MM.1S (cell line): ENCODE data around the gene PNKD.

Source experiments
- CTCF ChIP-seq: fragments of 300-600 bp; sonication (generic); IDR thresholded peaks from 2 replicates; pipeline ENCODE4 v1.5.1; 2016; ENCODE audit warnings: antibody characterized with exemption, low read length, mixed read lengths
- EZH2 ChIP-seq: fragments of 300-600 bp; sonication (generic); optimal IDR thresholded peaks from 2 replicates; pipeline ENCODE3; 2017; ENCODE audit warnings: low read depth, mild to moderate bottlenecking, antibody characterized with exemption, low read length, mixed read lengths
- EZH2phosphoT487 ChIP-seq: fragments of 300-600 bp; sonication (generic); IDR thresholded peaks from 2 replicates; pipeline ENCODE4 v1.6.1; 2018; ENCODE audit warnings: antibody characterized with exemption, low read length

GRCh38 chr2:218394298-218395089 lies 124.2 kb downstream of the PNKD start:
- TF ChIP-seq CTCF (no peak), EZH2 (no peak), EZH2phosphoT487 (no peak)
